OCI-LY3 (cell line): ENCODE results near the gene CAMTA1.

Experiments used
- H2AFZ ChIP-seq: fragments of 200-600, 300-600 bp; shearing (Covaris generic); 2 replicates; pipeline ENCODE4 v1.6.0; 2014; ENCODE audit warnings: antibody characterized with exemption, low read depth, low read length
- H3K27ac ChIP-seq: fragments of 200-600, 300-600 bp; sonication (generic); 2 replicates; pipeline ENCODE4 v1.5.1; 2014; ENCODE audit warnings: mild to moderate bottlenecking, low read length, moderate library complexity, mixed read lengths
- H3K27me3 ChIP-seq: fragments of 200-600, 300-600 bp; sonication (generic); 2 replicates; pipeline ENCODE4 v1.6.1; 2014; ENCODE audit warnings: low read depth, low read length, mixed read lengths
- H3K36me3 ChIP-seq: fragments of 200-600, 300-600 bp; sonication (generic); replicated peaks from 2 replicates; pipeline ENCODE3; 2014; ENCODE audit warnings: low read depth, low read length, mixed read lengths
- H3K4me1 ChIP-seq: fragments of 300-600, 200-600 bp; sonication (generic); 2 replicates; pipeline ENCODE4 v1.6.1; 2014; ENCODE audit warnings: low read length, mixed read lengths
- H3K4me2 ChIP-seq: fragments of 200-600, 300-600 bp; sonication (generic); 2 replicates; pipeline ENCODE4 v1.6.1; 2014; ENCODE audit warnings: low read length, mixed read lengths
- H3K4me3 ChIP-seq: fragments of 300-600, 200-600 bp; sonication (generic); 2 replicates; pipeline ENCODE4 v1.5.1; 2014; ENCODE audit warnings: antibody characterized with exemption, mild to moderate bottlenecking, low read length, moderate library complexity
- H3K79me2 ChIP-seq: fragments of 300-600, 200-600 bp; shearing (Covaris generic); 2 replicates; pipeline ENCODE4 v1.6.1; 2014; ENCODE audit warnings: mild to moderate bottlenecking, low read length, mixed read lengths
- H3K9ac ChIP-seq: fragments of 300-600, 200-600 bp; shearing (Covaris generic); 2 replicates; pipeline ENCODE4 v1.6.0; 2014; ENCODE audit warnings: mild to moderate bottlenecking, low read length, moderate library complexity
- H3K9me3 ChIP-seq: fragments of 200-600, 300-600 bp; shearing (Covaris generic); 2 replicates; pipeline ENCODE4 v1.6.1; 2014; ENCODE audit warnings: low read length, mixed read lengths; ENCODE audit not compliant: insufficient read depth
- H4K20me1 ChIP-seq: fragments of 200-600, 300-600 bp; sonication (generic); 2 replicates; pipeline ENCODE4 v1.6.1; 2016; ENCODE audit warnings: low read length, mixed read lengths; ENCODE audit not compliant: insufficient read depth
- CTCF ChIP-seq: fragments of 200-600, 300-600 bp; sonication (generic); IDR thresholded peaks from 2 replicates; pipeline ENCODE4 v1.5.1; 2014; ENCODE audit warnings: antibody characterized with exemption, low read length, low read depth
- EZH2phosphoT487 ChIP-seq: fragments of 200-600 bp; shearing (Covaris generic); IDR thresholded peaks from 2 replicates; pipeline ENCODE4 v1.6.1; 2018; ENCODE audit warnings: antibody characterized with exemption, mixed run types, low read depth

Gene CAMTA1

DNA sequence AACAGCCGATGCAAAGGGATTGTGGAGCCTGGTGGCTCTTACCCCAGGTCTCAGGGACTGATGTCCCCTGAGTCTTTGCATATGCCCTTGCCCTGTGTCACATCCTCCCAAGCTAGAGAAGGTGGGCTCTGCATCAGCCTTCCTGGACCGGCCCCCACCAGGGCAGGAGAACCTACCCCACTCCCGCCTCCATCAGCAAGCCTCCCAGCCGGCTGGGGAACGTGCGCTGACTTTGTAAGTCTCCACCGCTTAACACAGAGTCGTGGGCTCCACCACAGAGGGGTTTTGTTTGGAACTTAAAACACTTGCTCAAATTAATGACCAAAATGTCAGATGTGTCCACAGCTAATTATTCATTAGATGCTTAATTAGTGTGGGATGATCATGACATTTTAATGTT lies 730.6 kb downstream of the CAMTA1 start:
- H3K9me3 ChIP-seq, result no peaks in the 10 kb centered on the region
- H3K36me3 ChIP-seq, result no peaks in the 10 kb centered on the region
- no peak for TF ChIP-seq CTCF
- H3K9ac ChIP-seq, result no peak overlapping the region
- H2AFZ ChIP-seq, result no peak overlapping the region
- no peaks in the 10 kb centered on the region for H4K20me1 ChIP-seq
- H3K27ac ChIP-seq, result no peak overlapping the region
- H3K4me2 ChIP-seq, result no peak overlapping the region
- H3K4me1 ChIP-seq, result no peaks in the 10 kb centered on the region
- H3K4me3 ChIP-seq, result no peak overlapping the region
- peaks cover 16% of the 10 kb centered on the region for H3K27me3 ChIP-seq
- no peaks in the 10 kb centered on the region for H3K79me2 ChIP-seq

DNA sequence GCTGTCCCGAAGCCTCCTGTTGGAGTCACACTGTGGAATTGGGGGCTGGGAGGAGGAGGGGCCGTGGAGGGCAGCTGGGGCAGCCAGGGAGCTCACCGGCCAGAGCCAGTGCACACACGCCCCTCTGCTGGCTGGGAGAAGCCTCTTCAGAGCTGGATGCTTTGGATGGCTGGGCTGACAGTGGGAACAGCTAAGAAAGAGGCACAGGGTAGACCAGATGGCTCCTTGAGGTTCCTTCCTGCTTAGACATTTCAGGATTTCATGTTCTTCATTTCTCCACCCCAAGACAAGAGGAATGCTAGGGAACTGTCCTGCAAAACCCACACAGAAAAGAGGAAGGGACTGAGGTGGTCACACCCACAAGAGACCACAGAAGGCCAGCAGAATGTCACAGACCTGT lies 731.1 kb downstream of the CAMTA1 start:
- Histone ChIP-seq H3K27ac (no peak overlapping the region), H3K27me3 (peaks cover 16% of the 10 kb centered on the region), H2AFZ (no peak overlapping the region), H4K20me1 (no peaks in the 10 kb centered on the region), H3K4me3 (no peak overlapping the region), H3K79me2 (no peaks in the 10 kb centered on the region), H3K9ac (no peak overlapping the region), H3K36me3 (no peaks in the 10 kb centered on the region), H3K4me1 (no peaks in the 10 kb centered on the region), H3K9me3 (no peaks in the 10 kb centered on the region), H3K4me2 (no peak overlapping the region)
- TF ChIP-seq CTCF (no peak), EZH2phosphoT487 (no peak)

DNA sequence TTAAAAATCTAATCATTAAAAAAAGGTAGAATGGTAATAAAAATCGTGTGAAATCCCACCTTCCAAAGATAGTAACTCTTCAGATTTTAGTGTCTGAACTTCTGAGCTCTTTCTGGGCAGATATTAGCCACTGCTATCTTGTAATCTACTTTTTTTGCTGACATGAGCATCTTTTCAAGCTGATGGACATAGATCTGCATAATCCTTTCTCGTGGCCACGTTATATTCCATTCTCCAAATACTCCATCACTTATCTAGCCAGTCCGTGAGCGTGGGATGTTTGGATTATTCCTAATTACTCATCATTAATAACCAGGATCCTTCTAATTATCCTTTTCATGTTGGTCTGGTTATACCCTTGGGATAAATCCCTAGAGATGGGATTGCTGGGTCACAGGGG lies 731.7 kb downstream of the CAMTA1 start:
- H2AFZ ChIP-seq, result no peak overlapping the region
- peaks cover 16% of the 10 kb centered on the region for H3K27me3 ChIP-seq

DNA sequence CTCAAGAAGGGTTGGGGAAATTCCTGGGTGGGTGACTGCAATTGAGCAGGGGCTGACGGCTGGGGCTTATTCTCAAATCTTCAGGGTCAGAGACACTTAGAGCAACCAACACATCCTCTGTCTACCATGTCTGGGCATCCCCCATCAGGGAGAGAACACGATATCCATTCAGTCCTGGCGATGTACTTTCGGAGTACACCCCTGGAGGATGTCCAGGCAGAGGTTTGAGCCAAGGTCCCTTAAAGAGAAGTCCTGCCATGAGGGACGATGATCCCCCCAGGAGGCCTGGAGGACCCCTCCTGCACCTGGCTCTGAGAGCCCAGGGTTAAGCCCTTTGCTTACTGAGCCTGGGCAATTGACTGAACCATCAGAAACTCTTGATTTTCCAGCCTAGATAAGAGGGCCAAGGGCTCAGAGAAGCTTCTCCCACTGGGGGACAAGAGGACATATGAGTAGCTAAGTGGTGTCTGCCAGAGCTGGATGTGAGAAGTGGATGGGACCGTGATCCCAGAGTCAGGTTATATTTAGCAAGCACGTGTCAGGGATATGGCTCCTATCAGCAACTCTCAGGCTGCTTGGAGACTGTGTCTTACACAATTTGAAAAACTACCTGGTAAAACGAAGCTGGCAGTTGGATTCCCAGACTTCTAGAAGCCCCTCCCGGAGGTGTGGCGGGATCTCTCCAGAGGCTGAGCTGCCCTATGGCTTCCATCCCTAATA lies 732.5 kb downstream of the CAMTA1 start:
- Histone ChIP-seq H3K4me2 (no peak overlapping the region), H3K36me3 (no peaks in the 10 kb centered on the region), H2AFZ (no peak overlapping the region), H4K20me1 (no peaks in the 10 kb centered on the region), H3K9ac (no peak overlapping the region), H3K4me3 (no peak overlapping the region), H3K27ac (no peak overlapping the region), H3K9me3 (no peaks in the 10 kb centered on the region), H3K79me2 (no peaks in the 10 kb centered on the region), H3K4me1 (no peaks in the 10 kb centered on the region), H3K27me3 (peaks cover 21% of the 10 kb centered on the region)
- no peak for TF ChIP-seq CTCF
- TF ChIP-seq EZH2phosphoT487, result no peak

More for the DNA sequence above, 731.7 kb downstream of the CAMTA1 start:
- Histone ChIP-seq H3K9me3 (no peaks in the 10 kb centered on the region), H3K79me2 (no peaks in the 10 kb centered on the region), H4K20me1 (no peaks in the 10 kb centered on the region), H3K9ac (no peak overlapping the region), H3K27ac (no peak overlapping the region), H3K4me3 (no peak overlapping the region), H3K4me2 (no peak overlapping the region), H3K36me3 (no peaks in the 10 kb centered on the region), H3K4me1 (no peaks in the 10 kb centered on the region)
- TF ChIP-seq EZH2phosphoT487 (no peak), CTCF (no peak)
